ENCODE data around the gene MORN4. TPM values are rescaled to one million over a fixed set of nuclear protein-coding genes. Genes with fewer than 3 reads are reported as not detected.

The MORN4 gene
- total and polyA plus RNA-seq, 3 experiments from 2014 or later = 1.7 to 3.1 (median 2.7) TPM

DNA sequence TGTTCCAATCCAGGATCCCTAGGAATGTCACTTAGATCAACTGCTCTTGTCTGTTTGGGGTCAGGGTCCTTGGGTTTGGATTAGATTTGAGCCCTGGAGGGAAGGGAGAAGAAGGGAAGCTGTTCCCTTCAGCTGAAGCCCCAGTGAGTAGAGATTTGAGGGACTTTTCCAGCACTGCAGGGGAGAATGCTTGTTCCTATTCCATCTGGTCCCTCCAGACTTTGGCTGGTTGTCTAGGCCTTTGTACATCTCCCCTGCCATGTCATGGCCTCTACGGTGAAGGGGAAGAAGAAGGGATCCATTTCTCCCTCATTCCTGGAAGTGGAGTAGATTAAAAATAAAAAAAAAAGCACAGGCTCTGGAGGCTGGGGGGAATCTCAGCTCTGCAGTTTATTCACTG, 32.7 kb downstream of the MORN4 start:
- H3K4me3 Mint-ChIP-seq = no peak overlapping the region
- Histone ChIP-seq H3K36me3 (ENCODE audit: insufficient read depth, low read length) (no peaks in the 10 kb centered on the region), H3K4me3 (ENCODE audit: low read length) (no peak overlapping the region), H3K9me3 (ENCODE audit: low read length) (no peaks in the 10 kb centered on the region), H3K27me3 (ENCODE audit: insufficient read depth, low read length, poor library complexity, severe bottlenecking) (no peaks in the 10 kb centered on the region), H3K27ac (ENCODE audit: low read depth, low read length) (no peak overlapping the region), H3K4me1 (ENCODE audit: insufficient read depth, low read length) (no peaks in the 10 kb centered on the region)
- no peak for DNase-seq
- ChIA-PET POLR2A (no interaction called here), CTCF (interaction anchor here (1.3 kb wide), 1 partner anchor 10 kb away, joined by 3 read pairs; no protein-coding TSS in a partner anchor)
- no peaks in the 10 kb centered on the region for H3K4me1 Mint-ChIP-seq
- H3K27ac Mint-ChIP-seq = no peak overlapping the region
- no peaks in the 10 kb centered on the region for H3K9me3 Mint-ChIP-seq
- H3K27me3 Mint-ChIP-seq = peaks cover 0 to 1% of the 10 kb centered on the region in 2 donors
- H3K36me3 Mint-ChIP-seq = no peaks in the 10 kb centered on the region

GRCh38 chr10:97599272-97599619, 34.1 kb downstream of the MORN4 start:
- Mint-ChIP-seq H3K36me3 (no peaks in the 10 kb centered on the region), H3K27ac (peak overlapping the region in 1 of 8 donors; percentile 27), H3K4me3 (no peak overlapping the region), H3K9me3 (no peaks in the 10 kb centered on the region), H3K27me3 (no peaks in the 10 kb centered on the region), H3K4me1 (no peaks in the 10 kb centered on the region)
- Histone ChIP-seq H3K9me3 (ENCODE audit: low read length) (no peaks in the 10 kb centered on the region), H3K27ac (ENCODE audit: low read depth, low read length) (no peak overlapping the region), H3K27me3 (ENCODE audit: insufficient read depth, low read length, poor library complexity, severe bottlenecking) (no peaks in the 10 kb centered on the region), H3K4me3 (ENCODE audit: low read length) (no peak overlapping the region), H3K4me1 (ENCODE audit: insufficient read depth, low read length) (no peaks in the 10 kb centered on the region), H3K36me3 (ENCODE audit: insufficient read depth, low read length) (no peaks in the 10 kb centered on the region)
- ChIA-PET CTCF (no interaction called here), POLR2A (no interaction called here)
- no peak for DNase-seq

- CTCF ChIA-PET = interaction anchor here (1.0 kb wide), 1 partner anchor 76 kb away, joined by 3 read pairs; no protein-coding TSS in a partner anchor
- no peaks in the 10 kb centered on the region for H3K27me3 Mint-ChIP-seq
- no peak overlapping the region for H3K27ac ChIP-seq (ENCODE audit: low read depth, low read length)
These were observed 34.7 kb downstream of the MORN4 start for GRCh38 chr10:97598407-97599271.

DNA sequence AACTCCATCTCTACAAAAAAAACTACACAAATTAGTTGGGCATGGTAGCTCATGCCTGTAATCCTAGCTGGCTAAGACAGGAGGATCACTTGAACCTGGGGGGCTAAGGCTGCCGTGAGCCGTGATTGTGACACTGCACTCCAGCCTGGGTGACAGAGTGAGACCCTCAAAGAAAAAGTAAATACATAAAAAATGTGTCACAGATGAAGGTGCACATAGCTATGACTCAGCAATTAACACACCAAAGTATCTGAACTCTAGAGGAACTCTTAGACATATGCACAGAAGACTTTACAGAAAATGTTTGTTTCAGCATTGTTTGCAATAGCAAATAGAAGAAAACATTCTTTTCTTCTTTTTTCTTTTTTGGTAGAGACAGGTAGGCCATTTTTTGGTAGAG, 35.5 kb downstream of the MORN4 start:
- POLR2A ChIA-PET = no interaction called here
- H3K4me3 Mint-ChIP-seq = no peak overlapping the region
- no peaks in the 10 kb centered on the region for H3K9me3 Mint-ChIP-seq
- H3K4me1 Mint-ChIP-seq = no peaks in the 10 kb centered on the region
- DNase-seq = no peak
- CTCF ChIA-PET = interaction anchor here (1.0 kb wide), 1 partner anchor 77 kb away, joined by 3 read pairs; no protein-coding TSS in a partner anchor
- Histone ChIP-seq H3K4me1 (ENCODE audit: insufficient read depth, low read length) (no peaks in the 10 kb centered on the region), H3K4me3 (ENCODE audit: low read length) (no peak overlapping the region), H3K27ac (ENCODE audit: low read depth, low read length) (no peak overlapping the region), H3K36me3 (ENCODE audit: insufficient read depth, low read length) (no peaks in the 10 kb centered on the region), H3K9me3 (ENCODE audit: low read length) (no peaks in the 10 kb centered on the region), H3K27me3 (ENCODE audit: insufficient read depth, low read length, poor library complexity, severe bottlenecking) (no peaks in the 10 kb centered on the region)
- H3K36me3 Mint-ChIP-seq = no peaks in the 10 kb centered on the region
- no peak overlapping the region for H3K27ac Mint-ChIP-seq
- no peaks in the 10 kb centered on the region for H3K27me3 Mint-ChIP-seq

More at GRCh38 chr10:97598407-97599271, 34.7 kb downstream of the MORN4 start:
- H3K4me1 Mint-ChIP-seq = no peaks in the 10 kb centered on the region
- H3K27ac Mint-ChIP-seq = peak overlapping the region in 1 of 8 donors; percentile 27
- Histone ChIP-seq H3K9me3 (ENCODE audit: low read length) (no peaks in the 10 kb centered on the region), H3K4me3 (ENCODE audit: low read length) (no peak overlapping the region), H3K27me3 (ENCODE audit: insufficient read depth, low read length, poor library complexity, severe bottlenecking) (no peaks in the 10 kb centered on the region), H3K4me1 (ENCODE audit: insufficient read depth, low read length) (no peaks in the 10 kb centered on the region), H3K36me3 (ENCODE audit: insufficient read depth, low read length) (no peaks in the 10 kb centered on the region)
- POLR2A ChIA-PET = no interaction called here
- no peaks in the 10 kb centered on the region for H3K36me3 Mint-ChIP-seq
- no peaks in the 10 kb centered on the region for H3K9me3 Mint-ChIP-seq
- H3K4me3 Mint-ChIP-seq = no peak overlapping the region
- no peak for DNase-seq

DNA sequence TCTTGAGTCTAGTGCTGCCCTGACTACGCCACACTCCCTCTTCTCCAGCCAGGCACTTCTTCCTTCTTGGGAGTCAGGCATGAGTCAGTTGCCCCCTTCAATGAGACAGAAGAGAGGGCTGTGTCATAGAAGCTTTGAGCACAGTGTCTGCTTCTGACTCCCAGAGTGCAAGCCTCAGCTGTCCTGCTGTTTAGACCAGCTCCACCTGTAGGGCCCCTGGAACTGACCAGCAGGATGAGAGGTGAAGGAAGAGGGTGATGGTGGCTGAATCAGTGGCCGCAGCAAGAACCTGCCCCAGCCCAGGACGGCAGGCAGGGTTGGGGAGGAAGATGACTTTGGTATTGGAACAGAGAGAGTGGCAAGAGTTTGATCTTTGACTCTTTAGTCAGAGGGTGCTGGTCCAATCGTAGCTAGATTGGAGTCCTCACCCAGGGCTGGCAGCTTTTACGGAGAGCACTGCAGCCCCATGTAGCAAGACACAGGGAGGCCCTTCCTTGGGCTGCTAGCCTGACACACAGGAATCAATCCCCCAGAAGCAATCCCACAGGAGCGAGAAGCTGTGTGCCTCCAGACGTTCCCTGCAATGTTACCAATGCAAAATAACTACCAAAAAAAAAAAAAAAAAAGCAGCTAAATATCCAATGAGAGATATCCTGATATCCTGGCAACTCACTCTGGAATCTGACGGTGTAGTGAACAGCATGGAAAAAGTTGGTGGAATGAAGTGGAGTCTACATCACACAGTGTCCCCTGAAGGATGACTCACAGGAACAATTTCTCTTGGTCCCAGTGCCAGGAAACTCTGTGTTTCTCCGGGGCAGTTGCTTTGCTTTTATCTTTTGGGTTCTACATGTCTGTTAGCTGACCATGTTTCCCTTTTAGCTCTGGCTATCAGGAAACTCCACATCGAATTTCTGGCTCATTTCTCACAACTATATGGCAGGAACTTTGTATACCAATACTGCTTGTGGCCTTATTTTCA, 36.9 kb downstream of the MORN4 start:
- ChIA-PET POLR2A (no interaction called here), CTCF (no interaction called here)
- H3K4me1 Mint-ChIP-seq = no peaks in the 10 kb centered on the region
- Histone ChIP-seq H3K4me3 (ENCODE audit: low read length) (no peak overlapping the region), H3K4me1 (ENCODE audit: insufficient read depth, low read length) (no peaks in the 10 kb centered on the region), H3K27me3 (ENCODE audit: insufficient read depth, low read length, poor library complexity, severe bottlenecking) (no peaks in the 10 kb centered on the region), H3K27ac (ENCODE audit: low read depth, low read length) (no peak overlapping the region), H3K36me3 (ENCODE audit: insufficient read depth, low read length) (no peaks in the 10 kb centered on the region), H3K9me3 (ENCODE audit: low read length) (no peaks in the 10 kb centered on the region)
- H3K36me3 Mint-ChIP-seq = no peaks in the 10 kb centered on the region
- DNase-seq = no peak
- no peaks in the 10 kb centered on the region for H3K9me3 Mint-ChIP-seq
- peak overlapping the region in 2 of 8 donors; percentile 35 to 62 for H3K27ac Mint-ChIP-seq
- peaks cover 0 to 2% of the 10 kb centered on the region in 2 donors for H3K27me3 Mint-ChIP-seq
- H3K4me3 Mint-ChIP-seq = no peak overlapping the region

DNA sequence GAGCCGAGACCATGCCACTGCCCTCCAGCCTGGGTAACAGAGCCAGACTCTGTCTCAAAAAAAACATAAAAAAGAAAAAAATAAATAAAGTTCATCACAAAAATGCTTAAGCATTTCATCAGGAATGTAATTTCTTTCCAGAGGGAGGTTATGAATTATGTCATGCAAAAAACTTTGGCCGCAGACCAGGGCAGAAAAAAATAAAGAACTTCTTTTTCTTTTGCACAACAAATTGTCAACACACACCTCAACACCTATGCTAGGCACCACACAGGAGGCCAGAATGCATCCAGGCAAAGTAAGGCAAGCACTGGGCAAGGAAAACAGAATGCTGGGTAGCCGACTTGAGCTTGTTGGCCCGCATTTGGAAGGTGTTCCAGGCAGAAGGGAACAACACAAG, 39.9 kb downstream of the MORN4 start:
- no peak overlapping the region for H3K27ac ChIP-seq (ENCODE audit: low read depth, low read length)
- ChIA-PET POLR2A (no interaction called here), CTCF (no interaction called here)
- Mint-ChIP-seq H3K4me3 (no peak overlapping the region), H3K27ac (no peak overlapping the region), H3K27me3 (peaks cover 0 to 3% of the 10 kb centered on the region in 2 donors), H3K36me3 (no peaks in the 10 kb centered on the region), H3K9me3 (no peaks in the 10 kb centered on the region), H3K4me1 (peaks cover 0 to 5% (median 2%) of the 10 kb centered on the region in 3 donors)
- DNase-seq = no peak
- H3K27me3 ChIP-seq (ENCODE audit: insufficient read depth, low read length, poor library complexity, severe bottlenecking) = no peaks in the 10 kb centered on the region
- H3K4me3 ChIP-seq (ENCODE audit: low read length) = no peak overlapping the region
- no peaks in the 10 kb centered on the region for H3K36me3 ChIP-seq (ENCODE audit: insufficient read depth, low read length)
- H3K4me1 ChIP-seq (ENCODE audit: insufficient read depth, low read length) = no peaks in the 10 kb centered on the region
- H3K9me3 ChIP-seq (ENCODE audit: low read length) = no peaks in the 10 kb centered on the region

DNA sequence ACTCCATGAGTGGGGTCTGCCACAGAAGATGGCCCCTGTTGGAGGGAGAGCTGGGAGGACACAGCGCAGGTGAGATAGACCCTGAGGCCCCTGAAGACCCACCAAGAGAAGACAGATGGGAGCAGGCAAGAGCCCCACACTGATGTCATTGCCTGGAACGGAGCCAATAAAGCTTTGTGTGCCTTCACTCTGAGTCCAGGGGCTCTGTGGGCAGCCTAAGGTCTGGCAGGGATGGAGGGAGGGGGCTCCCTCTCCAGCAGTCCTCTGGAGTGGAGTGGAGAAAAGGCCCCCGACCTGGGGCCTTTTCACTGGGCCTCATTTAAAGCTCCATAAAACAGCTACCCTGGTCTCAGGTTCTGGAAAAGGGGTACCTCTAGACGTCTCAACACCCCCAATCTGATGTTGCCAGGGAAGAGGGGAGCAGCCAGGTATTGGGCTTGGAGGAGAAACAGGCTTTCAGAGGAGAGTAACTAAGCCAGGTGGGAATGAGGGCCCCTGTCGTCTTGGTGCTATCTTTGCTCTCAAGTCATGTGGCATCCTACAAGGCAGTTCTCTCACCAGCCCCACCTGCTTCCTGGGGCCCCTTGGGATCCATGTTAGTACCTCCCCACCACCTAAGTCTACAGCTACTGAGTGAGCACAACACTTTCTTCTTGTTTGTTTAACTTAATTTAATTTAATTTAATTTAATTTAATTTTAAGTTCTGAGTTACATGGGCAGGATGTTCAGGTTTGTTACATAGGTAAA, 42.4 kb downstream of the MORN4 start:
- ChIA-PET CTCF (interaction anchor here (0.8 to 2.3 kb wide), 2 partner anchors 10 to 19 kb away, joined by 3 to 5 read pairs; no protein-coding TSS in a partner anchor), POLR2A (no interaction called here)
- H3K27ac ChIP-seq (ENCODE audit: low read depth, low read length) = no peak overlapping the region
- H3K4me3 ChIP-seq (ENCODE audit: low read length) = no peak overlapping the region
- Mint-ChIP-seq H3K4me1 (peaks cover 0 to 5% (median 2%) of the 10 kb centered on the region in 3 donors), H3K4me3 (peak overlapping the region in 1 of 7 donors; percentile 18), H3K27me3 (peaks cover 0 to 3% of the 10 kb centered on the region in 2 donors), H3K9me3 (no peaks in the 10 kb centered on the region), H3K36me3 (no peaks in the 10 kb centered on the region), H3K27ac (peak overlapping the region in 1 of 8 donors; percentile 91)
- H3K27me3 ChIP-seq (ENCODE audit: insufficient read depth, low read length, poor library complexity, severe bottlenecking) = no peaks in the 10 kb centered on the region
- no peaks in the 10 kb centered on the region for H3K4me1 ChIP-seq (ENCODE audit: insufficient read depth, low read length)
- no peaks in the 10 kb centered on the region for H3K9me3 ChIP-seq (ENCODE audit: low read length)
- no peaks in the 10 kb centered on the region for H3K36me3 ChIP-seq (ENCODE audit: insufficient read depth, low read length)
- no peak for DNase-seq
